Measurements from ENCODE around the gene TNFRSF12A. TPM values are rescaled to one million over a fixed set of nuclear protein-coding genes. Genes with fewer than 3 reads are reported as not detected.
A peak's percentile ranks its signal among the peaks of the same experiment; 100 is the strongest.

Gene TNFRSF12A
- total and polyA plus RNA-seq, 2 of the 4 experiments (the other 2 are of a cell fraction): 103 to 304 TPM

GRCh38 chr16:2970563-2970962 is 49.6 kb upstream of the TNFRSF12A start:
- Histone ChIP-seq H3K36me3 (ENCODE audit: control insufficient read depth, insufficient read depth, low read length) (peaks cover 2% of the 10 kb centered on the region; the same call in 1 of the 2 replicates), H3K4me2 (ENCODE audit: low read depth, low read length) (no peak overlapping the region; the same call in 1 of the 2 replicates), H3K4ac (ENCODE audit: low read depth, low read length) (no peak overlapping the region), H3K4me1 (ENCODE audit: control insufficient read depth, insufficient read depth, low read length) (peaks cover 3% of the 10 kb centered on the region; the same call in 1 of the 2 replicates), H2BK120ac (ENCODE audit: low read depth, low read length) (no peak overlapping the region), H2BK5ac (ENCODE audit: low read depth, low read length, poor library complexity, severe bottlenecking) (no peak overlapping the region), H3K56ac (ENCODE audit: extremely low read depth, insufficient read depth, low read length) (no peak overlapping the region), H3K27me3 (ENCODE audit: control insufficient read depth, insufficient read depth, low read length) (peaks cover 18% of the 10 kb centered on the region), H2AK5ac (ENCODE audit: low read depth, low read length) (no peak overlapping the region), H3K27ac (ENCODE audit: insufficient read depth, low read length) (no peak overlapping the region), H4K91ac (ENCODE audit: insufficient read depth, low read depth, low read length) (no peak overlapping the region), H2BK15ac (ENCODE audit: low read depth, low read length) (no peak overlapping the region), H4K20me1 (ENCODE audit: insufficient read depth, low read length) (peaks cover 24% of the 10 kb centered on the region), H3K9ac (ENCODE audit: low read depth, low read length) (no peak overlapping the region), H4K8ac (ENCODE audit: low read depth in 2 of 2, low read length in 2 of 2) (no peak overlapping the region), H2BK20ac (ENCODE audit: low read depth, low read length) (no peak overlapping the region), H2AK9ac (replicated peaks; ENCODE audit: low read depth, low read length, poor library complexity) (peak overlapping the region; percentile 3), H3K9me3 (ENCODE audit: control insufficient read depth, insufficient read depth, low read length) (no peaks in the 10 kb centered on the region), H4K5ac (ENCODE audit: low read depth, low read length) (no peak overlapping the region), H3K23ac (ENCODE audit: low read depth, low read length) (peak overlapping the region; percentile 14; the same call in 1 of the 2 replicates), H2AFZ (replicated peaks; ENCODE audit: low read length, poor library complexity) (peak overlapping the region; percentile 23), H3K79me1 (ENCODE audit: low read depth in 1 of 2, low read length in 2 of 2) (peaks cover 5 to 23% of the 10 kb centered on the region in 2 experiments; a peak in 3 of 4 replicates), H3K14ac (replicated peaks; ENCODE audit: low read depth, low read length) (no peak overlapping the region), H3K18ac (ENCODE audit: low read depth, low read length) (no peak overlapping the region), H3K9me1 (ENCODE audit: insufficient read depth, low read length) (peaks cover 17% of the 10 kb centered on the region), H3K4me3 (ENCODE audit: insufficient read depth, low read depth, low read length) (no peak overlapping the region)
- TF ChIP-seq USF2 (IDR thresholded peaks at IDR 0.05; ENCODE audit: low read depth, low read length): no peak
- no peak for TF ChIP-seq MXI1 (IDR thresholded peaks at IDR 0.05; ENCODE audit: borderline replicate concordance, low read depth, low read length)
- TF ChIP-seq SMC3 (IDR thresholded peaks at IDR 0.05; ENCODE audit: low read depth, low read length): no peak
- TF ChIP-seq MAZ (IDR thresholded peaks at IDR 0.05; ENCODE audit: borderline replicate concordance, low read depth, low read length): no peak
- no peak for TF ChIP-seq FOS (IDR thresholded peaks at IDR 0.05; ENCODE audit: low read depth, low read length)
- TF ChIP-seq NFE2L2 (IDR thresholded peaks at IDR 0.05; ENCODE audit: low read depth, low read length): no peak
- TF ChIP-seq ELK1 (IDR thresholded peaks at IDR 0.05; ENCODE audit: borderline replicate concordance, low read depth, low read length): no peak
- TF ChIP-seq CEBPB (IDR thresholded peaks at IDR 0.05; ENCODE audit: low read depth, low read length): no peak
- TF ChIP-seq CHD1 (IDR thresholded peaks at IDR 0.05; ENCODE audit: low read depth, low read length): no peak
- no peak for TF ChIP-seq RFX5 (IDR thresholded peaks at IDR 0.05; ENCODE audit: low read depth, low read length)
- TF ChIP-seq MAFK (IDR thresholded peaks at IDR 0.05; ENCODE audit: low read depth, low read length): no peak
- no peak for TF ChIP-seq POLR2A (IDR thresholded peaks at IDR 0.05; ENCODE audit: low read depth, low read length)
- TF ChIP-seq, protein P1, sequence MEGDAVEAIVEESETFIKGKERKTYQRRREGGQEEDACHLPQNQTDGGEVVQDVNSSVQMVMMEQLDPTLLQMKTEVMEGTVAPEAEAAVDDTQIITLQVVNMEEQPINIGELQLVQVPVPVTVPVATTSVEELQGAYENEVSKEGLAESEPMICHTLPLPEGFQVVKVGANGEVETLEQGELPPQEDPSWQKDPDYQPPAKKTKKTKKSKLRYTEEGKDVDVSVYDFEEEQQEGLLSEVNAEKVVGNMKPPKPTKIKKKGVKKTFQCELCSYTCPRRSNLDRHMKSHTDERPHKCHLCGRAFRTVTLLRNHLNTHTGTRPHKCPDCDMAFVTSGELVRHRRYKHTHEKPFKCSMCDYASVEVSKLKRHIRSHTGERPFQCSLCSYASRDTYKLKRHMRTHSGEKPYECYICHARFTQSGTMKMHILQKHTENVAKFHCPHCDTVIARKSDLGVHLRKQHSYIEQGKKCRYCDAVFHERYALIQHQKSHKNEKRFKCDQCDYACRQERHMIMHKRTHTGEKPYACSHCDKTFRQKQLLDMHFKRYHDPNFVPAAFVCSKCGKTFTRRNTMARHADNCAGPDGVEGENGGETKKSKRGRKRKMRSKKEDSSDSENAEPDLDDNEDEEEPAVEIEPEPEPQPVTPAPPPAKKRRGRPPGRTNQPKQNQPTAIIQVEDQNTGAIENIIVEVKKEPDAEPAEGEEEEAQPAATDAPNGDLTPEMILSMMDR (conservative IDR thresholded peaks at IDR 0.05; ENCODE audit: low read depth, low read length): no peak
- no peak for TF ChIP-seq RCOR1 (IDR thresholded peaks at IDR 0.05; ENCODE audit: insufficient replicate concordance, low read length)
- TF ChIP-seq RAD21 (IDR thresholded peaks at IDR 0.05; ENCODE audit: low read length): no peak
- TF ChIP-seq BHLHE40 (IDR thresholded peaks at IDR 0.05; ENCODE audit: low read depth, low read length): no peak
- WGBS, 2 experiments (ENCODE audit: extremely low coverage in 2 of 2, insufficient read length in 1 of 2): 100% methylated on average over 2 of the region's 6 CpGs; no CpG with 5 or more reads in 1 of the 2 experiments
- dilution Hi-C loops (cut with HindIII; ENCODE audit: low sequenced_read_pairs, unreplicated experiment) (no loop called here), in situ Hi-C loops (cut with MboI; ENCODE audit: low sequenced_read_pairs) (no loop called here), intact Hi-C loops (cut with micrococcal nuclease) (no loop called here)
- CTCF ChIA-PET: no interaction called here
- no TSS peak for BruUV-seq (replicated peaks)
- POLR2A ChIA-PET (ENCODE audit: unreplicated experiment): no interaction called here
- ATAC-seq (ENCODE audit: low read depth) (no peak), DNase-seq (no peak)

All from IMR-90 (cell line).